ENCODE results near the gene PRSS23.

PRSS23 gene

GRCh38 chr11:86790867-86791849 is 9.2 kb upstream of the PRSS23 start:
- no peak for FAIRE-seq

GRCh38 chr11:86792150-86792549 is 8.2 kb upstream of the PRSS23 start:
- no peak for FAIRE-seq

GRCh38 chr11:86793307-86793706 is 7.0 kb upstream of the PRSS23 start:
- FAIRE-seq, result no peak

- FAIRE-seq, result no peak
Measured at GRCh38 chr11:86795511-86795910, 4.8 kb upstream of the PRSS23 start.

GRCh38 chr11:86795949-86796348 is 4.4 kb upstream of the PRSS23 start:
- no peak for FAIRE-seq

- FAIRE-seq, result no peak
Measured at GRCh38 chr11:86797133-86797532, 3.2 kb upstream of the PRSS23 start.

- no peak for FAIRE-seq
Measured at GRCh38 chr11:86798988-86799387, 1.4 kb upstream of the PRSS23 start.

GRCh38 chr11:86799680-86800075 is 664 bp upstream of the PRSS23 start:
- no peak for FAIRE-seq

- FAIRE-seq, result no peak
Measured at GRCh38 chr11:86800960-86801272, 574 bp downstream of the PRSS23 start.

- FAIRE-seq, result no peak
Measured at GRCh38 chr11:86801364-86801763, 1.0 kb downstream of the PRSS23 start.

- FAIRE-seq, result no peak
Measured at GRCh38 chr11:86802146-86802545, 1.8 kb downstream of the PRSS23 start.

GRCh38 chr11:86802601-86803051 is 2.3 kb downstream of the PRSS23 start:
- FAIRE-seq, result peak; percentile 76

- no peak for FAIRE-seq
Measured at GRCh38 chr11:86803136-86804045, 3.0 kb downstream of the PRSS23 start.

- no peak for FAIRE-seq
Measured at GRCh38 chr11:86804951-86805350, 4.6 kb downstream of the PRSS23 start.

GRCh38 chr11:86805873-86806310 is 5.5 kb downstream of the PRSS23 start:
- FAIRE-seq, result no peak

- FAIRE-seq, result no peak
Measured at GRCh38 chr11:86806903-86807302, 6.6 kb downstream of the PRSS23 start.

- no peak for FAIRE-seq
Measured at GRCh38 chr11:86807360-86807759, 7.0 kb downstream of the PRSS23 start.

GRCh38 chr11:86809561-86809960 is 9.2 kb downstream of the PRSS23 start:
- FAIRE-seq, result no peak

GRCh38 chr11:86810288-86810687 is 9.9 kb downstream of the PRSS23 start:
- FAIRE-seq, result no peak

- FAIRE-seq, result no peak
Measured at GRCh38 chr11:86811637-86812321, 11.4 kb downstream of the PRSS23 start.

GRCh38 chr11:86812322-86812670 is 12.0 kb downstream of the PRSS23 start:
- no peak for FAIRE-seq

- no peak for FAIRE-seq
Measured at GRCh38 chr11:86812981-86813380, 12.6 kb downstream of the PRSS23 start.

- no peak for FAIRE-seq
Measured at GRCh38 chr11:86814775-86815174, 14.4 kb downstream of the PRSS23 start.

Data from islet of Langerhans (tissue), 1 donor.